Stomach (tissue), 9 donors: Measurements from ENCODE around the gene VPS54. TPM values are rescaled to one million over a fixed set of nuclear protein-coding genes. Genes with fewer than 3 reads are reported as not detected.

ENCODE experiments used
- DNase-seq, 2 donors: peaks; one replicate each; pipeline versions ENCODE4 v3.0.0 to v3.0.0-alpha.2; 2013 to 2019
- H3K27ac ChIP-seq, 5 donors: fragments of 200-600 bp in 4 of 5; sonication (generic) in 4 of 5; one replicate each; pipeline ENCODE4 v1.5.1; 2013 to 2019; ENCODE audit warnings: mild to moderate bottlenecking in 1 of 5, moderate library complexity in 1 of 5
- H3K27me3 ChIP-seq, 3 donors: fragments of 200-600 bp; sonication (generic); one replicate each; pipeline ENCODE4 v1.5.1; 2017 to 2019; ENCODE audit warnings: mixed run types in 1 of 3
- H3K36me3 ChIP-seq, 4 donors: fragments of 200-600 bp; sonication (generic); 1 replicate in 3 of 4; 2 replicates in 1 of 4; pipeline ENCODE4 v1.5.1; 2016 to 2019
- H3K4me1 ChIP-seq, 4 donors: fragments of 200-600 bp; sonication (generic); one replicate each; pipeline ENCODE4 v1.5.1; 2016 to 2019
- H3K4me3 ChIP-seq, 4 donors: fragments of 200-600 bp; sonication (generic) in 3 of 4; one replicate each; pipeline ENCODE4 v1.5.1; 2016 to 2019; ENCODE audit warnings: mild to moderate bottlenecking in 1 of 4
- H3K9me3 ChIP-seq, 4 donors: fragments of 200-600 bp; sonication (generic); one replicate each; pipeline ENCODE4 v1.5.1; 2016 to 2019
- CTCF ChIP-seq, 7 experiments: fragments of 450-650 bp in 4 of 7; fragments of 200-600 bp in 3 of 7; sonication (generic) in 3 of 7; IDR thresholded peaks; one replicate each; pipeline ENCODE4 v1.5.1; 2016 to 2019; ENCODE audit warnings: antibody characterized with exemption in 7 of 7, control low read depth in 2 of 7, mild to moderate bottlenecking in 1 of 7
- EP300 ChIP-seq: sonication (generic); formaldehyde crosslinking; IDR thresholded peaks from one replicate; pipeline ENCODE4 v1.6.1; 2017; ENCODE audit warnings: antibody characterized with exemption
- POLR2A ChIP-seq, 4 donors: fragments of 450-650 bp; IDR thresholded peaks; one replicate each; pipeline ENCODE4 v1.6.1; 2016; ENCODE audit warnings: antibody characterized with exemption in 4 of 4, control low read depth in 2 of 4, mild to moderate bottlenecking in 1 of 4, moderate library complexity in 1 of 4
- POLR2AphosphoS5 ChIP-seq, 3 donors: sonication (generic); formaldehyde crosslinking; IDR thresholded peaks; one replicate each; pipeline ENCODE4 v1.6.1; 2016; ENCODE audit warnings: antibody characterized with exemption in 3 of 3
- WGBS, 5 donors: extraction: QIAGEN DNeasy Blood & Tissue Kit in 3 of 5; methylation state at CpG; one replicate each; pipeline versions ENCODE4 v1.1.5 to v1.1.7; 2013 to 2018; 5-methylcytosine and 5-hydroxymethylcytosine counted together
- intact Hi-C: fragments of 100-400 bp; cut with DNase I; formaldehyde crosslinking; loops from one replicate; pipeline ENCODE4 v1.15.1; 2023; ENCODE audit warnings: low total_unique reads
- polyA plus RNA-seq, 3 donors: library from polyadenylated mRNA; stranded (reverse); fragments of 200-250 nt; gene quantifications; one replicate each; pipeline ENCODE4 v1.2.3, GENCODE V29; 2013
- total RNA-seq, 5 donors: library from RNA; depleted of rRNA; stranded (reverse); fragments of >200 nt; gene quantifications; one replicate each; pipeline versions ENCODE4 v1.1.0 to v1.2.3, GENCODE V29; 2014 to 2016
- donor health status: healthy with polysubstance abuse.
- donor health status: Bipolar disorder and iron deficiency.
- donor health status: healthy.

Gene VPS54
- total and polyA plus RNA-seq, 8 donors: 3.2 to 58.9 (median 13.1) TPM

DNA sequence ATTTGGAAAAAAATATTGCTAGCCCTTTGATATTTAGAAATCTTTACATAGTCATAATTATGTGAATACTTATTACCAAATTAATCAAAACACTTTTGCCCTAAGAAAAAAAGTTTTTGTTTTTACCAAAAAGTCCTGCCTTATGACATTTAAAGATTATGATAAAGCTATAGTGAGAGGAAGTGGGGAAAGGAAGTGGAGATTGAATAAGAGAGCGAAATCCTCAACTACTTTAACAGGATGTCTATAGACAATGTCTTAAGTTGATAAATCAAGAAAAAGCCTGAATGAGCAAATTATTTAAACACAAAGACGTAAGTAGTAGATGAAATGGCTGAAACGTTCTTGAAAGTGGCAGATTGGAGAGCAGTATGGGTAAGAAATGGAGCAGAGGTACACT, 20.9 kb upstream of the VPS54 start:
- 61 to 69% (median 64%) methylated on average over 3 of the region's 3 CpGs for WGBS, 5 donors
- no peak for DNase-seq
- TF ChIP-seq POLR2AphosphoS5 (IDR thresholded peaks at IDR 0.05): no peak
- TF ChIP-seq CTCF (IDR thresholded peaks at IDR 0.05): no peak
- no peak for TF ChIP-seq POLR2A (IDR thresholded peaks at IDR 0.05)
- no peak for TF ChIP-seq EP300
- intact Hi-C loops: no loop called here
- Histone ChIP-seq H3K4me3 (no peak overlapping the region), H3K4me1 (no peaks in the 10 kb centered on the region), H3K36me3 (no peaks in the 10 kb centered on the region), H3K9me3 (no peaks in the 10 kb centered on the region), H3K27ac (no peak overlapping the region), H3K27me3 (no peaks in the 10 kb centered on the region)

GRCh38 chr2:64036034-64036705, 16.9 kb upstream of the VPS54 start:
- peak in 1 of 2 donors; percentile 34 for DNase-seq
- H3K27me3 ChIP-seq: no peaks in the 10 kb centered on the region

GRCh38 chr2:64035072-64035942, 16.1 kb upstream of the VPS54 start:
- intact Hi-C loops: no loop called here
- H3K9me3 ChIP-seq: no peaks in the 10 kb centered on the region
- H3K4me3 ChIP-seq: no peak overlapping the region
- H3K27ac ChIP-seq: no peak overlapping the region
- 62 to 76% (median 64%) methylated on average over 4 of the region's 4 CpGs for WGBS, 5 donors
- H3K36me3 ChIP-seq: no peaks in the 10 kb centered on the region
- no peaks in the 10 kb centered on the region for H3K4me1 ChIP-seq
- TF ChIP-seq POLR2AphosphoS5 (IDR thresholded peaks at IDR 0.05) (no peak), EP300 (no peak), CTCF (IDR thresholded peaks at IDR 0.05) (no peak), POLR2A (IDR thresholded peaks at IDR 0.05) (no peak)
- DNase-seq: no peak
- H3K27me3 ChIP-seq: no peaks in the 10 kb centered on the region

More at GRCh38 chr2:64036034-64036705, 16.9 kb upstream of the VPS54 start:
- Histone ChIP-seq H3K9me3 (no peaks in the 10 kb centered on the region), H3K36me3 (no peaks in the 10 kb centered on the region), H3K4me3 (no peak overlapping the region), H3K4me1 (no peaks in the 10 kb centered on the region), H3K27ac (no peak overlapping the region)
- WGBS, 5 donors: 65 to 74% (median 70%) methylated on average over 5 of the region's 5 CpGs
- no peak for TF ChIP-seq POLR2A (IDR thresholded peaks at IDR 0.05)
- no peak for TF ChIP-seq EP300
- no peak for TF ChIP-seq POLR2AphosphoS5 (IDR thresholded peaks at IDR 0.05)
- TF ChIP-seq CTCF (IDR thresholded peaks at IDR 0.05): no peak
- intact Hi-C loops: no loop called here

DNA sequence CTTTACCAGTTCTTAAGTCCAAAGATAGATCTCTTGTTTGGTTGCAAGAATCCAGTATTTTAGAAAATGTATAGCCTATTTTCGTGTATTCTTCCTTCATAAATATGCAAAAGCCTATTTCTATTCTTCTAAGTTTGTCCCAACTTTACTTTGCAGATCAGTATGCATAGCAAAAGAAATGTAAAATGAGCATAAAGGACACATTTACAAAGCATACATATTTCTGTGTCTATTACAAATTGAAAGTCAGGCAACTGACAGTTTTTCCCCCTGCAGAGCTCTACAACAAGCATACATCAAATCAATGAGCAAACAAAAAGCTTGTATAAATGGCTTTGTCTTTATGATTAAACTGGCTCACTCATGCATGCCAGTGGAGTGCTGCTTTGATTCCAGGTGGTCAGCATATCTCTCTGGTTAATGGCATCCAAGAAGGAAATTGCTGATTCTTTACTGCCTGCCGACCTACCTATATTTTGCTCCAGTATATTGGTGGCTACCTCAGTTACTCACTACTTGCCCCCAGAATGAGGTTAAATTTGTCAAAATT, 10.0 kb upstream of the VPS54 start:
- H3K9me3 ChIP-seq: no peaks in the 10 kb centered on the region
- no peak overlapping the region for H3K27ac ChIP-seq
- H3K36me3 ChIP-seq: no peaks in the 10 kb centered on the region
- 46 to 71% (median 64%) methylated on average over 2 of the region's 2 CpGs for WGBS, 5 donors
- intact Hi-C loops: no loop called here
- peak in 1 of 2 donors; percentile 21 for DNase-seq
- H3K4me3 ChIP-seq: no peak overlapping the region
- peaks cover 0 to 5% (median 0%) of the 10 kb centered on the region in 4 donors for H3K4me1 ChIP-seq
- no peaks in the 10 kb centered on the region for H3K27me3 ChIP-seq
- TF ChIP-seq CTCF (IDR thresholded peaks at IDR 0.05) (no peak), POLR2A (IDR thresholded peaks at IDR 0.05) (no peak), POLR2AphosphoS5 (IDR thresholded peaks at IDR 0.05) (no peak), EP300 (no peak)
